ENCODE results near the gene PPP2R5B. TPM values are rescaled to one million over a fixed set of nuclear protein-coding genes. Genes with fewer than 3 reads are reported as not detected.

Gene PPP2R5B
- total and polyA plus RNA-seq, 9 of the 15 experiments (the other 6 are each of a cell fraction or from before 2014, with no cell fraction given): 0.10 to 7.8 (median 3.3) TPM

- 0 out of 2 replicates have a peak, but pooled peaks have one; percentile 24 for TF ChIP-seq LEF1 (IDR thresholded peaks at IDR 0.05)
- peak; percentile 32 for TF ChIP-seq ATF7 (IDR thresholded peaks at IDR 0.05)
- TF ChIP-seq GMEB1 (CRISPR knock-in tag; IDR thresholded peaks at IDR 0.05): peak; percentile 26
- peak; percentile 72 for TF ChIP-seq BRD9 (IDR thresholded peaks at IDR 0.05; ENCODE audit: low read depth, partially characterized antibody)
- TF ChIP-seq MYC (IDR thresholded peaks at IDR 0.05; ENCODE audit: low read depth, low read length): peak; percentile 93
- TF ChIP-seq MYC (CRISPR knock-in tag; IDR thresholded peaks at IDR 0.05; ENCODE audit: borderline replicate concordance, low read depth): peak; percentile 92
- TF ChIP-seq GTF2F1 (IDR thresholded peaks at IDR 0.05; ENCODE audit: low read depth, low read length): peak; percentile 90; the same call in 1 of the 2 replicates
- peak; percentile 89 for TF ChIP-seq MTA3 (IDR thresholded peaks at IDR 0.05; ENCODE audit: borderline replicate concordance)
- TF ChIP-seq, protein P1, sequence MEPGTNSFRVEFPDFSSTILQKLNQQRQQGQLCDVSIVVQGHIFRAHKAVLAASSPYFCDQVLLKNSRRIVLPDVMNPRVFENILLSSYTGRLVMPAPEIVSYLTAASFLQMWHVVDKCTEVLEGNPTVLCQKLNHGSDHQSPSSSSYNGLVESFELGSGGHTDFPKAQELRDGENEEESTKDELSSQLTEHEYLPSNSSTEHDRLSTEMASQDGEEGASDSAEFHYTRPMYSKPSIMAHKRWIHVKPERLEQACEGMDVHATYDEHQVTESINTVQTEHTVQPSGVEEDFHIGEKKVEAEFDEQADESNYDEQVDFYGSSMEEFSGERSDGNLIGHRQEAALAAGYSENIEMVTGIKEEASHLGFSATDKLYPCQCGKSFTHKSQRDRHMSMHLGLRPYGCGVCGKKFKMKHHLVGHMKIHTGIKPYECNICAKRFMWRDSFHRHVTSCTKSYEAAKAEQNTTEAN (CRISPR knock-in tag; IDR thresholded peaks at IDR 0.05): no peak
- no peak for TF ChIP-seq HDAC8 (tag; IDR thresholded peaks at IDR 0.05)
- peak; percentile 99 for TF ChIP-seq POLR2G (IDR thresholded peaks at IDR 0.05; ENCODE audit: low read depth, low read length)
- TF ChIP-seq ZBTB1 (CRISPR knock-in tag; IDR thresholded peaks at IDR 0.05; ENCODE audit: borderline replicate concordance, low read depth): no peak
- TF ChIP-seq TAL1 (IDR thresholded peaks at IDR 0.05): 0 out of 2 replicates have a peak, but pooled peaks have one; percentile 23
- TF ChIP-seq SRF (CRISPR knock-in tag; IDR thresholded peaks at IDR 0.05): peak in 1 of 2 experiments; percentile 83; a peak in 1 of 4 replicates
- peak; percentile 76 for TF ChIP-seq HNRNPLL (IDR thresholded peaks at IDR 0.05; ENCODE audit: low read depth, low read length, poor library complexity, severe bottlenecking)
- TF ChIP-seq LCOR (CRISPR knock-in tag; IDR thresholded peaks at IDR 0.05): no peak
- peak; percentile 53; the same call in 1 of the 2 replicates for TF ChIP-seq HNRNPL (IDR thresholded peaks at IDR 0.05; ENCODE audit: low read depth, low read length)
- peak; percentile 80 for TF ChIP-seq SMAD4 (CRISPR knock-in tag; conservative IDR thresholded peaks at IDR 0.05)
- peak; percentile 21 for TF ChIP-seq KAT2B (IDR thresholded peaks at IDR 0.05; ENCODE audit: low read depth, low read length)
- TF ChIP-seq PHF20 (IDR thresholded peaks at IDR 0.05; ENCODE audit: partially characterized antibody): peak; percentile 57
- peak; percentile 74 for TF ChIP-seq POLR2B (IDR thresholded peaks at IDR 0.05; ENCODE audit: low read depth, partially characterized antibody)
- TF ChIP-seq MXI1 (IDR thresholded peaks at IDR 0.05; ENCODE audit: low read depth, low read length): peak; percentile 96
- TF ChIP-seq ZNF395 (CRISPR knock-in tag; IDR thresholded peaks at IDR 0.05): peak; percentile 69
- TF ChIP-seq ZKSCAN8 (CRISPR knock-in tag; IDR thresholded peaks at IDR 0.05): no peak
- TF ChIP-seq CTBP1 (IDR thresholded peaks at IDR 0.05; ENCODE audit: borderline replicate concordance): peak; percentile 76
- no peak for TF ChIP-seq MTA1 (IDR thresholded peaks at IDR 0.05; ENCODE audit: borderline replicate concordance)
Measured at GRCh38 chr11:64878494-64879243, 45.8 kb upstream of the PPP2R5B start, which contains the start of gene EHD1 (continued).
